Measurements from ENCODE around the gene SMARCB1. TPM values are rescaled to one million over a fixed set of nuclear protein-coding genes. Genes with fewer than 3 reads are reported as not detected.

Gene SMARCB1
- total RNA-seq, 2 donors from 2014 or later, result 136 to 148 TPM

- Histone ChIP-seq H3K9me3 (ENCODE audit: control insufficient read depth, low read length) (no peaks in the 10 kb centered on the region), H3K36me3 (ENCODE audit: control insufficient read depth, insufficient read depth, low read length) (peaks cover 17% of the 10 kb centered on the region), H3K27me3 (ENCODE audit: control insufficient read depth, insufficient read depth, low read length, poor library complexity, severe bottlenecking) (no peaks in the 10 kb centered on the region), H3K4me3 (ENCODE audit: low read length) (no peak overlapping the region), H3K4me1 (ENCODE audit: control insufficient read depth, insufficient read depth, low read length) (no peaks in the 10 kb centered on the region), H3K9ac (ENCODE audit: extremely low read depth, low read length, poor library complexity, severe bottlenecking) (no peak overlapping the region), H3K27ac (ENCODE audit: low read depth, low read length) (no peak overlapping the region)
- no peak for DNase-seq
- H3K27me3 Mint-ChIP-seq (ENCODE audit: insufficient read depth), result no peaks in the 10 kb centered on the region
- H3K4me3 Mint-ChIP-seq, result no peak overlapping the region
- H3K4me1 Mint-ChIP-seq, result no peaks in the 10 kb centered on the region
- WGBS, 2 experiments (ENCODE audit: insufficient coverage in 1 of 2, insufficient read length in 1 of 2), result 93 to 97% methylated on average over 8 of the region's 8 CpGs
- no peaks in the 10 kb centered on the region for H3K9me3 Mint-ChIP-seq
- H3K27ac Mint-ChIP-seq, result no peak overlapping the region
- H3K36me3 Mint-ChIP-seq (ENCODE audit: low read depth), result peaks cover 15% of the 10 kb centered on the region
- no peak for TF ChIP-seq CTCF (conservative IDR thresholded peaks at IDR 0.05)
Observed at GRCh38 chr22:23877566-23877965, 90.8 kb downstream of the SMARCB1 start.

- H3K4me1 ChIP-seq (ENCODE audit: control insufficient read depth, insufficient read depth, low read length), result no peaks in the 10 kb centered on the region
- Mint-ChIP-seq H3K4me3 (no peak overlapping the region), H3K27me3 (ENCODE audit: insufficient read depth) (no peaks in the 10 kb centered on the region), H3K27ac (no peak overlapping the region), H3K4me1 (no peaks in the 10 kb centered on the region), H3K36me3 (ENCODE audit: low read depth) (peaks cover 15% of the 10 kb centered on the region), H3K9me3 (no peaks in the 10 kb centered on the region)
- no peak overlapping the region for H3K4me3 ChIP-seq (ENCODE audit: low read length)
- H3K27me3 ChIP-seq (ENCODE audit: control insufficient read depth, insufficient read depth, low read length, poor library complexity, severe bottlenecking), result no peaks in the 10 kb centered on the region
- TF ChIP-seq CTCF (conservative IDR thresholded peaks at IDR 0.05), result no peak
- WGBS, 2 experiments (ENCODE audit: insufficient coverage in 1 of 2, insufficient read length in 1 of 2), result 89 to 100% methylated on average over 4 to 7 of the region's 7 CpGs
- no peak for DNase-seq
- H3K9me3 ChIP-seq (ENCODE audit: control insufficient read depth, low read length), result no peaks in the 10 kb centered on the region
- H3K36me3 ChIP-seq (ENCODE audit: control insufficient read depth, insufficient read depth, low read length), result peaks cover 17% of the 10 kb centered on the region
- H3K27ac ChIP-seq (ENCODE audit: low read depth, low read length), result no peak overlapping the region
- no peak overlapping the region for H3K9ac ChIP-seq (ENCODE audit: extremely low read depth, low read length, poor library complexity, severe bottlenecking)
Observed at GRCh38 chr22:23878219-23878618, 91.5 kb downstream of the SMARCB1 start.

GRCh38 chr22:23882370-23882769 lies 95.6 kb downstream of the SMARCB1 start:
- H3K36me3 ChIP-seq (ENCODE audit: control insufficient read depth, insufficient read depth, low read length), result peaks cover 5% of the 10 kb centered on the region
- DNase-seq, result no peak
- Mint-ChIP-seq H3K9me3 (no peaks in the 10 kb centered on the region), H3K4me1 (no peaks in the 10 kb centered on the region), H3K27me3 (ENCODE audit: insufficient read depth) (no peaks in the 10 kb centered on the region), H3K4me3 (no peak overlapping the region), H3K27ac (no peak overlapping the region), H3K36me3 (ENCODE audit: low read depth) (peaks cover 17% of the 10 kb centered on the region)
- H3K4me3 ChIP-seq (ENCODE audit: low read length), result no peak overlapping the region
- no peak overlapping the region for H3K27ac ChIP-seq (ENCODE audit: low read depth, low read length)
- H3K9ac ChIP-seq (ENCODE audit: extremely low read depth, low read length, poor library complexity, severe bottlenecking), result no peak overlapping the region
- no peak for TF ChIP-seq CTCF (conservative IDR thresholded peaks at IDR 0.05)
- no peaks in the 10 kb centered on the region for H3K27me3 ChIP-seq (ENCODE audit: control insufficient read depth, insufficient read depth, low read length, poor library complexity, severe bottlenecking)
- no peaks in the 10 kb centered on the region for H3K4me1 ChIP-seq (ENCODE audit: control insufficient read depth, insufficient read depth, low read length)
- H3K9me3 ChIP-seq (ENCODE audit: control insufficient read depth, low read length), result no peaks in the 10 kb centered on the region
- 89 to 94% methylated on average over 8 to 20 of the region's 20 CpGs for whole genome bisulfite sequencing, 2 experiments (ENCODE audit: insufficient coverage in 1 of 2, insufficient read length in 1 of 2)

Measured in endodermal cell (in vitro differentiated cells).